Suprapubic skin (tissue), 4 donors: ENCODE results near the gene MOB3A. TPM values are rescaled to one million over a fixed set of nuclear protein-coding genes. Genes with fewer than 3 reads are reported as not detected.

Source experiments
- DNase-seq, 2 donors: peaks; one replicate each; pipeline ENCODE4 v3.0.0-alpha.2; 2019; ENCODE audit warnings: low spot score in 2 of 2
- H3K27ac ChIP-seq: fragments of 200-600 bp; sonication (generic); one replicate; pipeline ENCODE4 v1.5.1; 2019
- H3K27me3 ChIP-seq: fragments of 200-600 bp; sonication (generic); one replicate; pipeline ENCODE4 v1.5.1; 2019
- H3K36me3 ChIP-seq: fragments of 200-600 bp; sonication (generic); one replicate; pipeline ENCODE4 v1.5.1; 2019
- H3K4me1 ChIP-seq: fragments of 200-600 bp; sonication (generic); one replicate; pipeline ENCODE4 v1.5.1; 2019
- H3K4me3 ChIP-seq: fragments of 200-600 bp; sonication (generic); one replicate; pipeline ENCODE4 v1.5.1; 2019; ENCODE audit warnings: mild to moderate bottlenecking
- H3K9me3 ChIP-seq: fragments of 200-600 bp; sonication (generic); one replicate; pipeline ENCODE4 v1.5.1; 2019
- EP300 ChIP-seq: sonication (generic); formaldehyde crosslinking; IDR thresholded peaks from one replicate; pipeline ENCODE4 v1.6.1; 2017; ENCODE audit warnings: antibody characterized with exemption
- POLR2A ChIP-seq, 2 donors: fragments of 450-650 bp; IDR thresholded peaks; one replicate each; pipeline ENCODE4 v1.6.1; 2017; ENCODE audit warnings: antibody characterized with exemption in 2 of 2, mild to moderate bottlenecking in 2 of 2, moderate library complexity in 2 of 2
- POLR2AphosphoS5 ChIP-seq, 3 donors: sonication (generic); formaldehyde crosslinking; IDR thresholded peaks; one replicate each; pipeline ENCODE4 v1.6.1; 2017; ENCODE audit warnings: antibody characterized with exemption in 3 of 3
- WGBS: methylation state at CpG from one replicate; pipeline ENCODE4 v1.1.5; 2018; 5-methylcytosine and 5-hydroxymethylcytosine counted together
- total RNA-seq, 4 donors: library from RNA; depleted of rRNA; stranded (reverse); fragments of >200 nt; gene quantifications; one replicate each; pipeline ENCODE4 v1.1.0, GENCODE V29; 2016
- TF ChIP-seq, protein P1 (sequence below), 2 donors: fragments of 200-600 bp in 1 of 2; fragments of 450-650 bp in 1 of 2; sonication (generic) in 1 of 2; IDR thresholded peaks; one replicate each; pipeline ENCODE4 v1.5.1; 2016 to 2019; ENCODE audit warnings: antibody characterized with exemption in 2 of 2, mild to moderate bottlenecking in 1 of 2, moderate library complexity in 1 of 2

Gene MOB3A
- total RNA-seq, 4 donors from 2014 or later, result 23.7 to 29.4 (median 28.1) TPM

DNA sequence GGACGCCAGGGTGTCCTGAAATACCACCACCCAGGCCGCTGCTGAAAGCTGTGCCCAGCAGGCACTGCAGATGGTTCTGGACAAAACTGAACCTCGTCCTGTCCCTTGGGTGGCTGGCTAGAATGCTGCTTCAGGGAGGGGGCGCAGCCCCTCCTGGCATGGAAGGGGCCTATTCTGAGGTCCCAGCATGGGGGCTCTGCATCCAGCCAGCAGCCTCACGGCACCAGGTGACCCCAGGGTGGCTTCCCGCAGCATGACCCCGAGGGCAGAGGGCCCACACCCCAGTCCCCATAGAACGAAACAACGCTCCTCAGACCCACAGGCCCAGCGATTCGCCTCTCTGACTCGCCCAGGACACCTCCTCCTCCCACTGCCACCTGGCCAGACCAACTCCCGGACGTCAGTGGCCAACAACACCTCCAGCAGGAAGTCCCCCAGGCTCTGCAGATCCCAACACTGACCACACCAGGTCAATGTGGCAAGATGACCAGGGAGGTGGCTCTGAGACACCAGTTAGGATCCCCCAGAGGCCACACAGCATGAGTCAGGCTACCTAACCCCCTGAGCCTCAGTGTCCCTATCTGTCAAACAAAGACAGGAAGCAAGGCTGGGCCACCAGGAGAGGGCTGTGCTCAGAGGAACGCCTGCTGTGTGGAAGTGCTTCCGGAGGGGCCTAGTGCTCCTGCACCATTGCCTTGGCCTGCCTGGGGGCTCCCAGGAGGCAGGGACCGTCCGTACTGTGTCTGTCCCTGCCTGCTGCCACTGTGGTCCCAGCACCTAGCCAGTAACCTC is 51.2 kb downstream of the MOB3A start:
- H3K27me3 ChIP-seq, result no peaks in the 10 kb centered on the region
- peaks cover 98% of the 10 kb centered on the region for H3K4me1 ChIP-seq
- peak overlapping the region; percentile 66 for H3K27ac ChIP-seq
- TF ChIP-seq POLR2A (IDR thresholded peaks at IDR 0.05) (no peak), POLR2AphosphoS5 (IDR thresholded peaks at IDR 0.05) (no peak), EP300 (no peak)
- TF ChIP-seq, protein P1, sequence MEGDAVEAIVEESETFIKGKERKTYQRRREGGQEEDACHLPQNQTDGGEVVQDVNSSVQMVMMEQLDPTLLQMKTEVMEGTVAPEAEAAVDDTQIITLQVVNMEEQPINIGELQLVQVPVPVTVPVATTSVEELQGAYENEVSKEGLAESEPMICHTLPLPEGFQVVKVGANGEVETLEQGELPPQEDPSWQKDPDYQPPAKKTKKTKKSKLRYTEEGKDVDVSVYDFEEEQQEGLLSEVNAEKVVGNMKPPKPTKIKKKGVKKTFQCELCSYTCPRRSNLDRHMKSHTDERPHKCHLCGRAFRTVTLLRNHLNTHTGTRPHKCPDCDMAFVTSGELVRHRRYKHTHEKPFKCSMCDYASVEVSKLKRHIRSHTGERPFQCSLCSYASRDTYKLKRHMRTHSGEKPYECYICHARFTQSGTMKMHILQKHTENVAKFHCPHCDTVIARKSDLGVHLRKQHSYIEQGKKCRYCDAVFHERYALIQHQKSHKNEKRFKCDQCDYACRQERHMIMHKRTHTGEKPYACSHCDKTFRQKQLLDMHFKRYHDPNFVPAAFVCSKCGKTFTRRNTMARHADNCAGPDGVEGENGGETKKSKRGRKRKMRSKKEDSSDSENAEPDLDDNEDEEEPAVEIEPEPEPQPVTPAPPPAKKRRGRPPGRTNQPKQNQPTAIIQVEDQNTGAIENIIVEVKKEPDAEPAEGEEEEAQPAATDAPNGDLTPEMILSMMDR (IDR thresholded peaks at IDR 0.05), result no peak
- no peaks in the 10 kb centered on the region for H3K9me3 ChIP-seq
- peak overlapping the region; percentile 1 for H3K4me3 ChIP-seq
- peaks cover 53% of the 10 kb centered on the region for H3K36me3 ChIP-seq
- DNase-seq, result peak in 1 of 2 donors; percentile 77
- WGBS, result 81% methylated on average over 12 of the region's 18 CpGs

DNA sequence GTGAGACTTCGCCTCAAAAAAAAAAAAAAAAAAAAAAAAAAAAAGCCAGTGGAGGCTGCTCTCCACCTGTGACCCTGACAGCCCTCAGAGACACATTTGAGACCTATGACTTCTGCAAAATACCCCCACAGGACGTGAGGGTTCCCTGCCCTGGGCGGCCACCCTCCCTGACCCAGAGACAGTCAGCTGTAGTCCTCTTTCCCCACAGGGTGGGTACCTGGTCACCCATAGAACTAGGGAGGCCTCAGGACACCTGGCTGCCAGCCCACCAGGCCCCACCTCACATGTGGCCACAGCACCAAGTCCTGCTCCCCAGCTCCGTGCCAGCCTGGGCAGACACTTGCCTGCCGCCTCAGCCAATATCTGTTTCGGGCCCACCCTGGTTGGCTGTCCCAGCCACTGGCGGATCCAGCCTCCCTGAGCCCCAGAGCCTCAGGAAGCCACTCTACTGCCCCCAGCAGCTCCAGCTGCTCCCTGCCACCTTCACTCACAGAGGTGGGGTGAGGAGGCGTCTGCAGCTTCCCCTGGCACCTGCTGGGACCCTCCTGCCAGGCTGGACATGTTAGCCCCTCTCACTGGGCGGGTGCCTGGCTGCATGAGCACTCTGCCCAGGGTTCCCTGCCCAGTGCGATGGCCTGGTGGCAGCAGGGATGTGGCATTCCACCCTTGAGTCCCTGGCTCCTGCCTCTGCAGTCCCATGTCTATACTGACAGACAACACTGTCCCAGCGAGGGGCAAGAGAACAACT is 52.0 kb downstream of the MOB3A start:
- H3K9me3 ChIP-seq, result no peaks in the 10 kb centered on the region
- H3K27me3 ChIP-seq, result no peaks in the 10 kb centered on the region
- H3K27ac ChIP-seq, result peak overlapping the region; percentile 66
- no peak overlapping the region for H3K4me3 ChIP-seq
- peaks cover 60% of the 10 kb centered on the region for H3K36me3 ChIP-seq
- 80% methylated on average over 6 of the region's 11 CpGs for WGBS
- H3K4me1 ChIP-seq, result peaks cover 93% of the 10 kb centered on the region
- TF ChIP-seq POLR2A (IDR thresholded peaks at IDR 0.05) (no peak), EP300 (no peak), POLR2AphosphoS5 (IDR thresholded peaks at IDR 0.05) (no peak)
- TF ChIP-seq, protein P1 (IDR thresholded peaks at IDR 0.05), result no peak
- DNase-seq, result peak; percentile 59 to 72

DNA sequence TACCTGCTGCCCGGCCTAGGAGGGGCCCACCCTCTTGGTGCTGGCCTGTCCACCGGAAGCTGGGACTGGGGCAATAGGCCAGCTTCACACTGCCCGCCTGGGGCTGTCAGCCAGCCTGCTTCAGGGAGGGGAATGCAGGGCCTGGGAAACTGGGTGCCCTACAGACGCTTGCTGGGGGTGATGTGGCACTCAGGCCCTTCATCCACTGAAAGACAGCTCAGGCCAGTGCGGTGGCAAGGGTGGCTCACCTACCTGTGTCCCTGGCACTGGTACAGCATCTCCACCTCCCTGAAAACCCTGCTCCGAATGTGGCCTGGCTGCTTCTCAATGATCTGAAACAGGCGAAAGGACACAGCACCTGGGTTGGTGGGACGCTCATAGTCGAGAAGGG is 52.9 kb downstream of the MOB3A start:
- Histone ChIP-seq H3K4me1 (peaks cover 84% of the 10 kb centered on the region), H3K27me3 (no peaks in the 10 kb centered on the region), H3K9me3 (no peaks in the 10 kb centered on the region), H3K4me3 (no peak overlapping the region), H3K27ac (peak overlapping the region; percentile 82), H3K36me3 (peaks cover 65% of the 10 kb centered on the region)
- DNase-seq, result peak in 1 of 2 donors; percentile 71
- 79% methylated on average over 5 of the region's 9 CpGs for WGBS
- TF ChIP-seq POLR2A (IDR thresholded peaks at IDR 0.05) (no peak), POLR2AphosphoS5 (IDR thresholded peaks at IDR 0.05) (no peak), EP300 (no peak)
- TF ChIP-seq, protein P1 (IDR thresholded peaks at IDR 0.05), result no peak

DNA sequence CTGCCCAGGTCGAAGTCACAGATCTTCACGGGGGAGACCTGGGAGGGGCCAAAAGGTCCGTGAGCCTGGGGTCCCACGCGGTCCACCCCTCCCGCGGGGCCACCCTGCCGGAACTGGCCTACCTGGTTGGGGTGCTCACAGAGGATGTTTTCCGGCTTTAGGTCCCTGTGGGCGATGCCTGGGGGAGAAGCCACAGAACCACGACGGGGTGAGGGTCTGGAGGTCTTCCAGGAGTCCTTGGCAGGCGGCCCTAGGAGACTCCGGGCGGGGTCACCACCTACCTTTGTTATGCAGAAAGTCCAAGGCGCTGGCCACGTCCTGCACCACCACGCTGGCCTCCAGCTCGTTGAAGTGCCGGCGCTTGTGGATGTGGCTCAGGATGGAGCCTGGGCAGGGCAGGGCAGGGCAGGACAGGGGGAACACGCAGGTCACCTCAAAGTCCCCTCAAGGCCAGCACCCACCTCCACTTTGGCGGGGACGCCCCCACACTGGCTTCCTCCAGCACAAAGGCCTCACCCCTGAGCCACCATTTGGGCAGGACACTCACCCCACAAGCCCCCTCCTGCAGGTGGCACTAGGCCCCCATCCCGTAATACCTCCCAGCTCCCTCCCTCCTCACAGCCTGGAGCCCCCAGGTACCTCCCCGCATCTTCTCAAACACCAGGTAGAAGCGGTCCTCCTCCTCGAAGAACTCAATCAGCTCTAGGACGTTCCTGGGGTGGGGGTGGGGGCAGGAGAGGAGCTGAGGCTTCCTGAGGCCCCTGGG is 53.5 kb downstream of the MOB3A start:
- H3K27ac ChIP-seq, result peak overlapping the region; percentile 82
- H3K27me3 ChIP-seq, result no peaks in the 10 kb centered on the region
- H3K4me1 ChIP-seq, result peaks cover 83% of the 10 kb centered on the region
- H3K9me3 ChIP-seq, result no peaks in the 10 kb centered on the region
- peak overlapping the region; percentile 34 for H3K4me3 ChIP-seq
- DNase-seq, result peak; percentile 82 to 83
- TF ChIP-seq EP300 (no peak), POLR2A (IDR thresholded peaks at IDR 0.05) (no peak), POLR2AphosphoS5 (IDR thresholded peaks at IDR 0.05) (no peak)
- TF ChIP-seq, protein P1 (IDR thresholded peaks at IDR 0.05), result no peak
- 30% methylated on average over 13 of the region's 29 CpGs for WGBS
- H3K36me3 ChIP-seq, result peaks cover 71% of the 10 kb centered on the region
